Thyroid gland (tissue), 4 donors: ENCODE data around the gene HNRNPM.

Source experiments
- CTCF ChIP-seq, 6 experiments: fragments of 200-600 bp in 3 of 6; fragments of 450-650 bp in 3 of 6; sonication (generic) in 3 of 6; IDR thresholded peaks; one replicate each; pipeline ENCODE4 v1.5.1; 2016 to 2019; ENCODE audit warnings: antibody characterized with exemption in 6 of 6, mild to moderate bottlenecking in 2 of 6, inconsistent platforms in 1 of 6, moderate library complexity in 1 of 6
- POLR2A ChIP-seq, 2 donors: fragments of 450-650 bp; IDR thresholded peaks; one replicate each; pipeline ENCODE4 v1.6.1; 2017; ENCODE audit warnings: antibody characterized with exemption in 2 of 2, mild to moderate bottlenecking in 2 of 2, moderate library complexity in 1 of 2

- TF ChIP-seq CTCF (IDR thresholded peaks at IDR 0.05) (no peak), POLR2A (IDR thresholded peaks at IDR 0.05) (no peak)
Observed at GRCh38 chr19:8456064-8456463, 11.3 kb downstream of the HNRNPM start.
